K562 (cell line): Measurements from ENCODE around the gene NFKBIB. TPM values are rescaled to one million over a fixed set of nuclear protein-coding genes. Genes with fewer than 3 reads are reported as not detected.
A peak's percentile ranks its signal among the peaks of the same experiment; 100 is the strongest.

Source experiments
- BCL6 ChIP-seq: fragments of 250-450 bp; sonication (Bioruptor Pico); IDR thresholded peaks from 2 replicates; pipeline ENCODE4 v1.4.0; 2020
- CBX1 ChIP-seq: sonication (generic); IDR thresholded peaks from 2 replicates; pipeline ENCODE4 v1.6.1; 2016; ENCODE audit warnings: antibody characterized with exemption, low read depth, mild to moderate bottlenecking
- KLF6 ChIP-seq: fragments of 250-450 bp; sonication (Bioruptor Pico); IDR thresholded peaks from 2 replicates; pipeline ENCODE4 v1.4.0; 2020; ENCODE audit warnings: mild to moderate bottlenecking, moderate library complexity, borderline replicate concordance
- PHTF2 ChIP-seq: fragments of 250-450 bp; sonication (Bioruptor Pico); IDR thresholded peaks from 2 replicates; pipeline ENCODE4 v1.5.0; 2021; ENCODE audit warnings: mild to moderate bottlenecking
- PTTG1 ChIP-seq: fragments of 450-650 bp; IDR thresholded peaks from 2 replicates; pipeline ENCODE4 v1.6.1; 2016; ENCODE audit warnings: low read depth, mild to moderate bottlenecking, missing genetic modification characterization, missing compliant biosample characterization
- RFX7 ChIP-seq: fragments of 250-450 bp; sonication (Bioruptor Pico); IDR thresholded peaks from 2 replicates; pipeline ENCODE4 v1.5.1; 2021; ENCODE audit warnings: mild to moderate bottlenecking
- SETDB1 ChIP-seq: IDR thresholded peaks from one replicate; pipeline ENCODE4 v1.6.1; 2012; ENCODE audit warnings: low read length, control low read depth, inconsistent platforms
- SIN3B ChIP-seq: fragments of 450-650 bp; IDR thresholded peaks from 2 replicates; pipeline ENCODE4 v1.6.1; 2017; ENCODE audit warnings: low read depth, mild to moderate bottlenecking, moderate library complexity
- SIRT6 ChIP-seq: IDR thresholded peaks from one replicate; pipeline ENCODE4 v1.6.1; 2012; ENCODE audit warnings: low read depth, mild to moderate bottlenecking, control low read depth, inconsistent platforms, low read length, moderate library complexity
- TSC22D4 ChIP-seq: fragments of 450-650 bp; IDR thresholded peaks from 2 replicates; pipeline ENCODE4 v1.6.1; 2016; ENCODE audit warnings: missing genetic modification characterization, missing biosample characterization, control low read depth
- ZKSCAN1 ChIP-seq: fragments of 150-350 bp; IDR thresholded peaks from 2 replicates; pipeline ENCODE4 v1.6.1; 2016; ENCODE audit warnings: low read depth, low read length
- ZNF239 ChIP-seq: fragments of 250-450 bp; sonication (Bioruptor Pico); IDR thresholded peaks from 2 replicates; pipeline ENCODE4 v1.4.0; 2020; ENCODE audit warnings: mild to moderate bottlenecking
- ZNF324 ChIP-seq: fragments of 250-450 bp; sonication (Bioruptor Pico); IDR thresholded peaks from 2 replicates; pipeline ENCODE4 v1.4.0; 2020; ENCODE audit warnings: mild to moderate bottlenecking
- ZNF696 ChIP-seq: fragments of 250-450 bp; sonication (Bioruptor Pico); conservative IDR thresholded peaks from 2 replicates; pipeline ENCODE4 v1.4.0; 2020; ENCODE audit warnings: mild to moderate bottlenecking, moderate library complexity
- ZZZ3 ChIP-seq: fragments of 450-650 bp; IDR thresholded peaks from 2 replicates; pipeline ENCODE4 v1.6.1; 2016; ENCODE audit warnings: antibody characterized with exemption, mild to moderate bottlenecking, moderate library complexity
- polyA plus RNA-seq, 8 experiments: library from polyadenylated mRNA; depleted of rRNA in 4 of 8; stranded (reverse) in 5 of 8; unstranded in 3 of 8; fragments of >200 nt; fragmentation: Nextera tagmentation in 2 of 8; fragmentation: Illumina TruSeq in 1 of 8; extraction: Ambion mirVana in 2 of 8; extraction: Trizol in 1 of 8; gene quantifications; 2 replicates each; pipeline versions ENCODE4 v1.2.1 to v1.2.3, GENCODE V29; 2011 to 2014; ENCODE audit warnings: inconsistent platforms in 1 of 8, missing spikeins in 1 of 8
- total RNA-seq, 7 experiments: library from RNA; depleted of rRNA in 6 of 7; stranded (reverse); fragments of >200 nt in 6 of 7; fragmentation: Illumina TruSeq in 2 of 7; extraction: Trizol in 2 of 7; gene quantifications; 2 replicates each; pipeline versions ENCODE4 v1.2.1 to v1.2.3, GENCODE V29; 2011 to 2021; ENCODE audit warnings: low replicate concordance in 1 of 7
- TF ChIP-seq, protein P1 (sequence below): fragments of 250-450 bp; sonication (Bioruptor Pico); IDR thresholded peaks from 2 replicates; pipeline ENCODE4 v1.8.0; 2021; ENCODE audit warnings: moderate library complexity, mild to moderate bottlenecking, inconsistent platforms
- TF ChIP-seq, protein P2 (sequence below), 2 experiments: IDR thresholded peaks; 2 replicates each; pipeline ENCODE4 v1.6.1; 2011; ENCODE audit warnings: borderline replicate concordance in 1 of 2, control low read depth in 1 of 2, low read depth in 1 of 2, low read length in 1 of 2, mild to moderate bottlenecking in 1 of 2, mixed read lengths in 1 of 2, moderate library complexity in 1 of 2; ENCODE audit not compliant: insufficient read depth in 1 of 2, insufficient read length in 1 of 2, poor library complexity in 1 of 2, severe bottlenecking in 1 of 2; ENCODE audit errors: extremely low read depth in 1 of 2
- TF ChIP-seq, protein P3 (sequence below), 2 experiments: IDR thresholded peaks; 2 replicates each; pipeline ENCODE4 v1.6.1; 2012; ENCODE audit warnings: improper control_type of control experiment in 2 of 2, low read depth in 2 of 2, low read length in 2 of 2, borderline replicate concordance in 1 of 2
- TF ChIP-seq, protein P4 (sequence below): fragments of 250-450 bp; sonication (Bioruptor Pico); IDR thresholded peaks from 2 replicates; pipeline ENCODE4 v1.9.0; 2021; ENCODE audit warnings: mild to moderate bottlenecking

NFKBIB gene
- total and polyA plus RNA-seq, 9 of the 15 experiments (the other 6 are each of a cell fraction or from before 2014, with no cell fraction given): 1.5 to 44.9 (median 10.4) TPM

DNA sequence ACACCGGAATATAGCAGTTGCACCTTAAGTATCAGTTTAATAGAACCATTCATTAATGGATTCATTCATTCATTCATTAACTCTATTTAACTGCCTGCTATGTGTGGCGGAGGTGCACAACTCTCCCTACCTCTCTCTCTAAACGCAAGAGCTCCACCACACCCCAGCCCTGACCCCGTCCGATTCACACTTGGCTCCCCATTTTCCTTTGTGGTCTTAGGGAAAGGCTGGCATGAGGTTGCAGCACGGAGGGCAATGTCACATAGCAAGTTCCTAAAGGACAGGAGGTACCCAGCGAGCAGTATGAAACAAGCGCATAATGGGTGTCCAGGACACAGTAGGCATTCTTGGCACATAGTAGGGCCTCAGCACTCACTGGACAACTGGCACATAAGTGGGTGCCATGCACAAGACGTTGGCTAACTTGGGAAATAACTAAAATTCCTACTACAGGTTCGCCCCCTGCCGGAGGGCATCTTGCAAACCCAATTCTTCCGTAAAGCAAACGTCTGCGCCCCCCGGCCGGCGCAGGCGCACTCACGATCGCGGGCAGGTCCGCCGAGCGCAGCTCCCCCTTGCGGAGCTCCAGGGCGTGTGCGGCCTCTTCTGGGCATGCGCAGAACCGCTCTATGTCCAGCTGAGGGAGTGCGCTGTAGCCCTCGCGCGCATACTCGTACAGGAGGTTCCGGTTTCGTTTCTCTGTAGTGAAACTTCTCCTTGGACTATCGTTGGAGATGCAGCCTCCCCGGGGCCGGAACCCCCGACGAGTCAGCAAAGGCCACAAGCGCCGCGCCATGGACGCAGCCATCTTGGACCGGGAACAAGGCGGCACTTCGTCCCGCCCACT is 30.4 kb downstream of the NFKBIB start, which contains the start of gene SARS2 (continued):
- TF ChIP-seq ZNF696 (CRISPR knock-in tag): no peak
- TF ChIP-seq PHTF2 (CRISPR knock-in tag): no peak
- TF ChIP-seq RFX7 (CRISPR knock-in tag): no peak
- no peak for TF ChIP-seq SIRT6
- TF ChIP-seq ZKSCAN1: peak; percentile 100
- TF ChIP-seq, protein P1, sequence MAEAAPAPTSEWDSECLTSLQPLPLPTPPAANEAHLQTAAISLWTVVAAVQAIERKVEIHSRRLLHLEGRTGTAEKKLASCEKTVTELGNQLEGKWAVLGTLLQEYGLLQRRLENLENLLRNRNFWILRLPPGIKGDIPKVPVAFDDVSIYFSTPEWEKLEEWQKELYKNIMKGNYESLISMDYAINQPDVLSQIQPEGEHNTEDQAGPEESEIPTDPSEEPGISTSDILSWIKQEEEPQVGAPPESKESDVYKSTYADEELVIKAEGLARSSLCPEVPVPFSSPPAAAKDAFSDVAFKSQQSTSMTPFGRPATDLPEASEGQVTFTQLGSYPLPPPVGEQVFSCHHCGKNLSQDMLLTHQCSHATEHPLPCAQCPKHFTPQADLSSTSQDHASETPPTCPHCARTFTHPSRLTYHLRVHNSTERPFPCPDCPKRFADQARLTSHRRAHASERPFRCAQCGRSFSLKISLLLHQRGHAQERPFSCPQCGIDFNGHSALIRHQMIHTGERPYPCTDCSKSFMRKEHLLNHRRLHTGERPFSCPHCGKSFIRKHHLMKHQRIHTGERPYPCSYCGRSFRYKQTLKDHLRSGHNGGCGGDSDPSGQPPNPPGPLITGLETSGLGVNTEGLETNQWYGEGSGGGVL: no peak
- 0 out of 2 replicates have a peak, but pooled peaks have one; percentile 25 for TF ChIP-seq BCL6 (CRISPR knock-in tag)
- no peak for TF ChIP-seq SETDB1
- TF ChIP-seq ZNF324 (CRISPR knock-in tag): 0 out of 2 replicates have a peak, but pooled peaks have one; percentile 30
- no peak for TF ChIP-seq ZNF239 (CRISPR knock-in tag)
- TF ChIP-seq SIN3B: peak; percentile 88
- TF ChIP-seq PTTG1 (tag): peak; percentile 43; the same call in 1 of the 2 replicates
- no peak for TF ChIP-seq KLF6 (CRISPR knock-in tag)
- TF ChIP-seq ZZZ3: 0 out of 2 replicates have a peak, but pooled peaks have one; percentile 25
- TF ChIP-seq, protein P2, sequence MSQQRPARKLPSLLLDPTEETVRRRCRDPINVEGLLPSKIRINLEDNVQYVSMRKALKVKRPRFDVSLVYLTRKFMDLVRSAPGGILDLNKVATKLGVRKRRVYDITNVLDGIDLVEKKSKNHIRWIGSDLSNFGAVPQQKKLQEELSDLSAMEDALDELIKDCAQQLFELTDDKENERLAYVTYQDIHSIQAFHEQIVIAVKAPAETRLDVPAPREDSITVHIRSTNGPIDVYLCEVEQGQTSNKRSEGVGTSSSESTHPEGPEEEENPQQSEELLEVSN (IDR thresholded peaks at IDR 0.05; ENCODE audit: borderline replicate concordance in 1 of 2, extremely low read depth in 1 of 2, insufficient read depth in 1 of 2, insufficient read length in 1 of 2, low read depth in 1 of 2, low read length in 1 of 2, poor library complexity in 1 of 2, severe bottlenecking in 1 of 2): no peak
- no peak for TF ChIP-seq TSC22D4
- no peak for TF ChIP-seq CBX1
- TF ChIP-seq, protein P3, sequence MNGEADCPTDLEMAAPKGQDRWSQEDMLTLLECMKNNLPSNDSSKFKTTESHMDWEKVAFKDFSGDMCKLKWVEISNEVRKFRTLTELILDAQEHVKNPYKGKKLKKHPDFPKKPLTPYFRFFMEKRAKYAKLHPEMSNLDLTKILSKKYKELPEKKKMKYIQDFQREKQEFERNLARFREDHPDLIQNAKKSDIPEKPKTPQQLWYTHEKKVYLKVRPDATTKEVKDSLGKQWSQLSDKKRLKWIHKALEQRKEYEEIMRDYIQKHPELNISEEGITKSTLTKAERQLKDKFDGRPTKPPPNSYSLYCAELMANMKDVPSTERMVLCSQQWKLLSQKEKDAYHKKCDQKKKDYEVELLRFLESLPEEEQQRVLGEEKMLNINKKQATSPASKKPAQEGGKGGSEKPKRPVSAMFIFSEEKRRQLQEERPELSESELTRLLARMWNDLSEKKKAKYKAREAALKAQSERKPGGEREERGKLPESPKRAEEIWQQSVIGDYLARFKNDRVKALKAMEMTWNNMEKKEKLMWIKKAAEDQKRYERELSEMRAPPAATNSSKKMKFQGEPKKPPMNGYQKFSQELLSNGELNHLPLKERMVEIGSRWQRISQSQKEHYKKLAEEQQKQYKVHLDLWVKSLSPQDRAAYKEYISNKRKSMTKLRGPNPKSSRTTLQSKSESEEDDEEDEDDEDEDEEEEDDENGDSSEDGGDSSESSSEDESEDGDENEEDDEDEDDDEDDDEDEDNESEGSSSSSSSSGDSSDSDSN (IDR thresholded peaks at IDR 0.05; ENCODE audit: borderline replicate concordance in 1 of 2, low read depth in 2 of 2, low read length in 2 of 2): no peak
- TF ChIP-seq, protein P4, sequence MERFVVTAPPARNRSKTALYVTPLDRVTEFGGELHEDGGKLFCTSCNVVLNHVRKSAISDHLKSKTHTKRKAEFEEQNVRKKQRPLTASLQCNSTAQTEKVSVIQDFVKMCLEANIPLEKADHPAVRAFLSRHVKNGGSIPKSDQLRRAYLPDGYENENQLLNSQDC (CRISPR knock-in tag): no peak
